Skeletal muscle tissue (tissue), 4 donors: ENCODE results near the gene SLC9A6. TPM values are rescaled to one million over a fixed set of nuclear protein-coding genes. Genes with fewer than 3 reads are reported as not detected.
"Not testable (repeated sequence)": the region's sequence is repeated elsewhere in the genome, so short reads cannot be mapped to it uniquely, and the experiment has no call there.

Experiments used
- H3K27ac ChIP-seq: one replicate; pipeline ENCODE4 v1.7.0; 2013; ENCODE audit warnings: mild to moderate bottlenecking, low read depth, low read length, inconsistent platforms
- H3K27me3 ChIP-seq, 3 donors: one replicate each; pipeline ENCODE4 v1.7.0; 2013; ENCODE audit warnings: low read length in 3 of 3; ENCODE audit not compliant: control insufficient read depth in 3 of 3, insufficient read depth in 3 of 3
- H3K36me3 ChIP-seq, 3 donors: one replicate each; pipeline ENCODE4 v1.7.0; 2013; ENCODE audit warnings: low read length in 3 of 3; ENCODE audit not compliant: control insufficient read depth in 3 of 3, insufficient read depth in 3 of 3
- H3K4me1 ChIP-seq, 3 donors: one replicate each; pipeline ENCODE4 v1.7.0; 2013; ENCODE audit warnings: low read length in 3 of 3, mild to moderate bottlenecking in 3 of 3; ENCODE audit not compliant: control insufficient read depth in 3 of 3, insufficient read depth in 3 of 3
- H3K4me3 ChIP-seq, 3 donors: one replicate each; pipeline ENCODE4 v1.7.0; 2013; ENCODE audit warnings: low read length in 3 of 3
- H3K9ac ChIP-seq, 3 donors: one replicate each; pipeline ENCODE4 v1.7.0; 2013; ENCODE audit warnings: low read length in 3 of 3, mild to moderate bottlenecking in 3 of 3, moderate library complexity in 2 of 3, low read depth in 1 of 3
- H3K9me3 ChIP-seq, 3 donors: one replicate each; pipeline ENCODE4 v1.7.0; 2013; ENCODE audit warnings: low read length in 3 of 3; ENCODE audit not compliant: control insufficient read depth in 3 of 3
- total RNA-seq: library from RNA; depleted of rRNA; stranded (reverse); fragments of >200 nt; gene quantifications from one replicate; pipeline ENCODE4 v1.2.3, GENCODE V29; 2014
- donor health status: Osteomylitis.

SLC9A6 gene
- total RNA-seq, 1 donor from 2014 or later = 12.5 TPM

- H3K36me3 ChIP-seq = no peaks in the 10 kb centered on the region
- H3K9ac ChIP-seq = no peak overlapping the region
- peaks cover 0 to 3% (median 0%) of the 10 kb centered on the region in 3 donors for H3K27me3 ChIP-seq
- H3K27ac ChIP-seq = no peak overlapping the region
- no peaks in the 10 kb centered on the region for H3K9me3 ChIP-seq
- H3K4me1 ChIP-seq = no peaks in the 10 kb centered on the region
- H3K4me3 ChIP-seq = no peak overlapping the region
These were observed 91.7 kb downstream of the SLC9A6 start for GRCh38 chrX:136076942-136077341.

DNA sequence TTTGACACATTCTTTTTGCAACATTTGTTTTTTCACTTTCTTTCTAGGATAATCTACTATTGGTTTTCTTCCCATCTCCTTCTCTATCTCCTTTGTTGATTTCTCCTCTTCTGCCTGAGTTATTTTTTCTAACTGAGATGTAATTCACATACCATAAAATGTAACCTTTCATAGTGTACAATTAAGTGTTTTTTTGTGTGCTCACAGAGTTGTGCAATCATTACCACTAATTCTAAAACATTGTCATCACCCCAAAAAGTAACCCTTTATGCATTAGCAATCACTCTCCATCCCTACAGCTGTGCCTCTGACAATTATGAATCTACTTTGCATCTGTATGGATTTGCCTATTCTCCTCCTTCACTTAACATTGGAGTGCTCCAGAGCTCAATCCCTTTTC is 95.5 kb downstream of the SLC9A6 start:
- no peak overlapping the region for H3K4me3 ChIP-seq
- H3K27me3 ChIP-seq = peaks cover 0 to 5% (median 0%) of the 10 kb centered on the region in 3 donors
- H3K36me3 ChIP-seq = no peaks in the 10 kb centered on the region
- no peak overlapping the region for H3K9ac ChIP-seq
- H3K4me1 ChIP-seq = no peaks in the 10 kb centered on the region
- no peak overlapping the region for H3K27ac ChIP-seq
- H3K9me3 ChIP-seq = no peaks in the 10 kb centered on the region

- Histone ChIP-seq H3K9ac (no peak overlapping the region), H3K36me3 (no peaks in the 10 kb centered on the region), H3K4me1 (no peaks in the 10 kb centered on the region), H3K4me3 (no peak overlapping the region), H3K27ac (no peak overlapping the region), H3K9me3 (no peaks in the 10 kb centered on the region), H3K27me3 (peaks cover 0 to 5% (median 0%) of the 10 kb centered on the region in 3 donors)
These were observed 101.3 kb downstream of the SLC9A6 start for GRCh38 chrX:136086521-136086920.

DNA sequence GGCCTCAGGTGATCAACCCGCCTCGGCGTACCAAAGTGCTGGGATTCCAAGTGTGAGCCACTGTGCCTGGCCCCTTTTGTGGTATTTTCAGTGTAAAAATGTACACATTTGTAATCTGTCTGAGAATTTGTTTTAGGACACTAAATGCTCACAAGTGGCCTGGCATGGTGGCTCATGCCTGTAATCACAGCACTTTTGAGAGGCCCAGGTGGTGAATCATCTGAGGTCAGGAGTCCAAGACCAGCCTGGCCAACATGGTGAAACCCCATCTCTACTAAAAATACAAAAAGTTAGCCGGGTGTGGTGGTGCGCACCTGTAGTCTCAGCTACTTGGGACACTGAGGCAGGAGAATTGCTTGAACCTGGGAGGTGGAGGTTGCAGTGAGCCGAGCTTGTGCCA is 106.7 kb downstream of the SLC9A6 start:
- H3K27ac ChIP-seq, H3K9ac ChIP-seq, H3K27me3 ChIP-seq, H3K36me3 ChIP-seq, H3K4me1 ChIP-seq, H3K4me3 ChIP-seq, H3K9me3 ChIP-seq: not testable (repeated sequence)

DNA sequence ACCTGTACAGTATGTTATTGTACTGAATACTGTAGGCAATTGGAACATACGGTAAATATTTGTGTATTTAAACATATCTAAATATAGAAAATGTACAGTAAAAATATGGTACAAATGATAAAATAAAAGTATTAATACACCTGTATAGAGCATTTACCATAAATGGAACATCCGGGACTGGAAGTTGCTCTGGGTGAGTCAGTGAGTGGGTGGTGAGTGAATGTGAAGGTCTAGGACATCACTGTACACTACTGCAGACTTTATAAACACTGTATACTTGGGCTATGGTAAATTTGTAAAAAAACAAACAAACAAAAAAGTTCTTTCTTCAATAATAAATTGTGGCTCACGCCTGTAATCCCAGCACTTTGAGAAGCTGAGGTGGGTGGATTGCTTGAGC is 109.7 kb downstream of the SLC9A6 start:
- H3K36me3 ChIP-seq = no peaks in the 10 kb centered on the region
- no peak overlapping the region for H3K4me3 ChIP-seq
- no peaks in the 10 kb centered on the region for H3K9me3 ChIP-seq
- H3K27me3 ChIP-seq = no peaks in the 10 kb centered on the region
- no peak overlapping the region for H3K9ac ChIP-seq
- no peaks in the 10 kb centered on the region for H3K4me1 ChIP-seq
- no peak overlapping the region for H3K27ac ChIP-seq

Other genes with a start within 250 kb of the SLC9A6 start
- not detected for gene CT45A3, start 217.2 kb upstream of the SLC9A6 start, total RNA-seq
- not detected for gene CT45A5, start 199.9 kb upstream of the SLC9A6 start, total RNA-seq
- gene CT45A6, start 182.6 kb upstream of the SLC9A6 start, total RNA-seq = not detected
- 0.52 TPM for gene CT45A2, start 165.4 kb upstream of the SLC9A6 start, total RNA-seq
- gene CT45A7, start 148.2 kb upstream of the SLC9A6 start, total RNA-seq = not detected
- gene CT45A8, start 130.9 kb upstream of the SLC9A6 start, total RNA-seq = not detected
- not detected for gene CT45A9, start 113.6 kb upstream of the SLC9A6 start, total RNA-seq
- not detected for gene CT45A10, start 92.0 kb upstream of the SLC9A6 start, total RNA-seq
- not detected for gene SAGE1, start 91.7 kb upstream of the SLC9A6 start, total RNA-seq
- gene MMGT1, start 11.4 kb upstream of the SLC9A6 start, total RNA-seq = 11.0 TPM
- 888 TPM for gene FHL1, start 162.1 kb downstream of the SLC9A6 start, total RNA-seq